MCF 10A (cell line): ENCODE data around the gene SLC23A1. TPM values are rescaled to one million over a fixed set of nuclear protein-coding genes. Genes with fewer than 3 reads are reported as not detected.

Source experiments
- BruUV-seq: library from RNA; stranded (reverse); fragments of 400-500 nt; replicated peaks from 2 replicates; lab custom pipeline; 2021; lab: Mats Ljungman, UMichigan
- CTCF ChIA-PET: fragments of 300-600 bp; sonication (Branson Sonifier 250); formaldehyde crosslinking; extraction: SDS; loops from one replicate; lab custom pipeline; 2021; ENCODE audit warnings: antibody characterized with exemption, inconsistent platforms; lab: Yijun Ruan, JAX
- POLR2A ChIA-PET: fragments of 300-600, 350-650 bp; sonication (Branson Sonifier 250); formaldehyde crosslinking; extraction: SDS; loops from one replicate; lab custom pipeline; 2020; ENCODE audit warnings: antibody characterized with exemption, inconsistent platforms; lab: Yijun Ruan, JAX
- DNase-seq: peaks from one replicate; pipeline ENCODE4 v3.0.0-alpha.2; 2018; ENCODE audit not compliant: unreplicated experiment
- H3K27ac Mint-ChIP-seq: one replicate; pipeline ENCODE4 v1.8.0; 2022; ENCODE audit warnings: mild to moderate bottlenecking, low read depth, mixed read lengths; ENCODE audit not compliant: unreplicated experiment
- H3K27me3 Mint-ChIP-seq: one replicate; pipeline ENCODE4 v1.8.0; 2022; ENCODE audit warnings: mixed read lengths; ENCODE audit not compliant: insufficient read depth, unreplicated experiment
- H3K36me3 Mint-ChIP-seq: one replicate; pipeline ENCODE4 v1.8.0; 2022; ENCODE audit warnings: mild to moderate bottlenecking, moderate library complexity, mixed read lengths; ENCODE audit not compliant: insufficient read depth, unreplicated experiment
- H3K4me1 Mint-ChIP-seq: one replicate; pipeline ENCODE4 v1.8.0; 2022; ENCODE audit warnings: mixed read lengths; ENCODE audit not compliant: insufficient read depth, unreplicated experiment
- H3K4me3 Mint-ChIP-seq: one replicate; pipeline ENCODE4 v1.8.0; 2022; ENCODE audit warnings: mild to moderate bottlenecking, moderate library complexity, mixed read lengths; ENCODE audit not compliant: unreplicated experiment
- H3K9me3 Mint-ChIP-seq: one replicate; pipeline ENCODE4 v1.8.0; 2022; ENCODE audit warnings: mixed read lengths; ENCODE audit not compliant: unreplicated experiment
- intact Hi-C: fragments of 100-400 bp; cut with micrococcal nuclease; formaldehyde crosslinking; loops from 2 replicates; pipeline ENCODE4 v1.14.1; 2022
- total RNA-seq: library from RNA; stranded (reverse); gene quantifications from 2 replicates; pipeline ENCODE4 v1.2.3, GENCODE V29; 2022
- TF ChIP-seq, protein P1 (sequence below): fragments of 200-600 bp; IDR thresholded peaks from one replicate; pipeline ENCODE4 v1.8.0; 2022; ENCODE audit warnings: antibody characterized with exemption, mild to moderate bottlenecking; ENCODE audit not compliant: unreplicated experiment

The SLC23A1 gene
- total RNA-seq, 1 experiment from 2014 or later: not detected

DNA sequence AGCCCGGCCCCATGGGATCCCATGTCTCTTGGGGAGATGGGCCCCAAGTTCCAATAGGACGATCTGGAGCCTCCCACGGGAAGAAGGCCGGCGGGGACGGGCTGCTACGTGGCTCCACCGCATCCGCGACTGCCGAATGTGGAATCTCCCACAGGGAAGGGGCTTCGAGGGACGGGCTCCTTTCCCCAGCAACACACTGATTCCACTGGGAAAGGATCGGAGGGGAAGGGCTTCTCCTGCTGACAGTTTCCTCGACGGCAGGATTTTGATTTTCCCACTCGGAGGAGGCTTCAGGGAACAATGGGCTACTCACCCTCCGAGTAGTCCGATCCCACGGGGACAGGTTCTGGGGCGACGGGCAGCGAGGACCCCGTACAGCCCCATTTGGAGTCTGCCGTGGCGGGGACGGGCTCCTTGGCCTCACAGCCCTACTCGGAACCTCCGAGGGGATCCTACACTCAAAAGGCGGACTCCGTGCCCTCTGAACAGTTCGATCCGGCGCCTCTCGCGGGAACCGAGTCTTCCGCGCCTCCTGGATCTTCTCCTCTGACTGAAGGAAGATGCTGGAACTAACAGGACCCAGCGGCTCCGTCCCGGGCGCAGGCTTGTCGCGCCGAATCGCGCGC lies 10.5 kb upstream of the SLC23A1 start:
- no peak for DNase-seq
- peaks cover 16% of the 10 kb centered on the region for H3K4me1 Mint-ChIP-seq
- BruUV-seq: no TSS peak
- TF ChIP-seq, protein P1, sequence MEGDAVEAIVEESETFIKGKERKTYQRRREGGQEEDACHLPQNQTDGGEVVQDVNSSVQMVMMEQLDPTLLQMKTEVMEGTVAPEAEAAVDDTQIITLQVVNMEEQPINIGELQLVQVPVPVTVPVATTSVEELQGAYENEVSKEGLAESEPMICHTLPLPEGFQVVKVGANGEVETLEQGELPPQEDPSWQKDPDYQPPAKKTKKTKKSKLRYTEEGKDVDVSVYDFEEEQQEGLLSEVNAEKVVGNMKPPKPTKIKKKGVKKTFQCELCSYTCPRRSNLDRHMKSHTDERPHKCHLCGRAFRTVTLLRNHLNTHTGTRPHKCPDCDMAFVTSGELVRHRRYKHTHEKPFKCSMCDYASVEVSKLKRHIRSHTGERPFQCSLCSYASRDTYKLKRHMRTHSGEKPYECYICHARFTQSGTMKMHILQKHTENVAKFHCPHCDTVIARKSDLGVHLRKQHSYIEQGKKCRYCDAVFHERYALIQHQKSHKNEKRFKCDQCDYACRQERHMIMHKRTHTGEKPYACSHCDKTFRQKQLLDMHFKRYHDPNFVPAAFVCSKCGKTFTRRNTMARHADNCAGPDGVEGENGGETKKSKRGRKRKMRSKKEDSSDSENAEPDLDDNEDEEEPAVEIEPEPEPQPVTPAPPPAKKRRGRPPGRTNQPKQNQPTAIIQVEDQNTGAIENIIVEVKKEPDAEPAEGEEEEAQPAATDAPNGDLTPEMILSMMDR: no peak
- ChIA-PET CTCF (no interaction called here), POLR2A (no interaction called here)
- H3K9me3 Mint-ChIP-seq: no peaks in the 10 kb centered on the region
- intact Hi-C loops: no loop called here
- H3K4me3 Mint-ChIP-seq: no peak overlapping the region
- H3K27ac Mint-ChIP-seq: no peak overlapping the region
- no peaks in the 10 kb centered on the region for H3K27me3 Mint-ChIP-seq
- H3K36me3 Mint-ChIP-seq: peaks cover 5% of the 10 kb centered on the region

DNA sequence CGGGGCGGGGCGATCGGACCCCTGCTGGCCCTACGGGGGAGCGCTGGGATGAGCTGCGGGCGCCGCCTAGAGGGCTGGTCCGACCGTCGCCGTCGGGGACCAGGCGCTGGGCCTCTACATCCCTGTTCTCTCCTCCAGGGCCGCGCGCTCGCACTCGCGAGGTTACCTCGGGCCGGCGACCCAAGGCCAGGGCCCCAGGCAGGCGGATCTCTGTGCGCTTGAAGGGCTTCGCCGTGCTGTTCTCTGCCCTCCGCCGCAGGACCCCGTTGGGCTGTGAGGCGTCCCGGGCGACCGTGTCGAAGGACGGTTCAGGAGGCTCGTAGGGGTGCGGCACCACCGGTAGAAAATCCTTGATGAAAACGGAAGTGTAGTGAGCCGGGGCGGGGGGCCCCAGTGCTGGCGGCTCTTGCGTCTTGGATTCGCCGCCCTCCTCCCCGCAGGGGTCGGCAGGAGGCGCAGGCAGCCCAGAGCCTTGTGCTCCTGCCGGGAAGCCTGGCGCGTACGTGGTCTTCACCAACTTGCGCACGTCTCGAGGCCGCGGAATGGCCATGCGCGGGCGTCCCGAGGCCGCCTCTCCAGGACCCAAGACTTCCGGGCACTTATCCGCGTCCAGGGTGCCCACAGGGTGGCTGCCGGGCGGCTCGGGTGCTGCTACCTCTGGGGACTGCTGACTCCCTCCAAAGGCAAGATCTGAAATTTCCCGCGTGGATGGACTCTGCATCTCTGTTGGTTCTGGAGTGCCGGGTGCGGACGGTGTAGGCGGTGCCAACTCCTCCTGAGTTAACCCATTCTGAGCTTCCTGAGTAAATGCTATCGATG lies 9.8 kb upstream of the SLC23A1 start:
- Mint-ChIP-seq H3K4me1 (peaks cover 16% of the 10 kb centered on the region), H3K27me3 (no peaks in the 10 kb centered on the region), H3K4me3 (peak overlapping the region; percentile 67), H3K36me3 (peaks cover 5% of the 10 kb centered on the region), H3K27ac (no peak overlapping the region), H3K9me3 (no peaks in the 10 kb centered on the region)
- peak; percentile 63 for DNase-seq
- no TSS peak for BruUV-seq
- intact Hi-C loops: no loop called here
- CTCF ChIA-PET: interaction anchor here (0.6 kb wide), 1 partner anchor 19 kb away, joined by 3 read pairs; no protein-coding TSS in a partner anchor
- POLR2A ChIA-PET: no interaction called here
- TF ChIP-seq, protein P1: peak; percentile 35

DNA sequence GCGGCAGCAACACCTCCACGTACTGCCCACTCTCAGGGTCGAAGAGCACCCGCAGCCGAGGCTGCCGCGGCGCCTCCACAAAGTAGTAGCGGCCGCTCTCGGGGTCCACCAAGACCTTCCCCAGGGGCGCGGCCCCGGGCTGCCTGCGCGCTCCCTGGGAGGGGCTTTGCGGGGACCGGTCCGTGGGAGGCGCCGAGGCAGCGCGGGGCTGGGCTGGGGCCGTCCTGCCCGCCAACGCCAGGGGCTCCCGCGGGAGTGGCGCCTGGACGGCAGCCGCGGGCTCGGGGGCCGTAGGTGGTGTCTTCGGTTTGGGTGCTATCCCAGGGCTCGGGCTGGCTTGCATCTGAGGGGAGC lies 9.2 kb upstream of the SLC23A1 start:
- intact Hi-C loops: no loop called here
- TF ChIP-seq, protein P1: no peak
- H3K36me3 Mint-ChIP-seq: peaks cover 5% of the 10 kb centered on the region
- no peaks in the 10 kb centered on the region for H3K9me3 Mint-ChIP-seq
- POLR2A ChIA-PET: interaction anchor here (1.7 kb wide), 1 partner anchor 11 kb away, joined by 8 read pairs; the partner anchor contains the start of gene SPATA24
- no TSS peak for BruUV-seq
- no peaks in the 10 kb centered on the region for H3K27me3 Mint-ChIP-seq
- peak overlapping the region; percentile 67 for H3K4me3 Mint-ChIP-seq
- no peak for DNase-seq
- peaks cover 16% of the 10 kb centered on the region for H3K4me1 Mint-ChIP-seq
- peak overlapping the region; percentile 66 for H3K27ac Mint-ChIP-seq
- CTCF ChIA-PET: interaction anchor here (0.6 to 1.8 kb wide), 2 partner anchors 18 to 20 kb away, joined by 3 to 7 read pairs; no protein-coding TSS in a partner anchor
